Endothelial cell of umbilical vein (primary cell): ENCODE results near the gene TBX15. TPM values are rescaled to one million over a fixed set of nuclear protein-coding genes. Genes with fewer than 3 reads are reported as not detected.

ENCODE experiments used
- BruUV-seq: library from RNA; stranded (reverse); fragments of 400-500 nt; replicated peaks from 2 replicates; lab custom pipeline; 2021; lab: Mats Ljungman, UMichigan
- CTCF ChIA-PET: fragments of 300-600, 350-600 bp; sonication (Branson Sonifier 250); formaldehyde crosslinking; loops from one replicate; lab custom pipeline; 2021; ENCODE audit warnings: antibody characterized with exemption, inconsistent platforms; lab: Charles Lee
- POLR2A ChIA-PET: fragments of 300-600, 350-600 bp; sonication (Branson Sonifier 250); formaldehyde crosslinking; loops from one replicate; lab custom pipeline; 2021; ENCODE audit warnings: antibody characterized with exemption, inconsistent platforms; lab: Charles Lee
- DNase-seq: peaks from one replicate; pipeline ENCODE4 v3.0.0-alpha.2; 2011; ENCODE audit warnings: low read depth, low spot score
- FAIRE-seq: peaks from 2 replicates; lab custom pipeline; 2011; peaks lifted over from hg19 to GRCh38; lab: Jason Lieb, UNC
- H2AFZ ChIP-seq: 2 replicates; pipeline ENCODE4 v1.6.0; 2012; ENCODE audit warnings: low read depth, low read length, control low read depth, inconsistent platforms
- H3K27ac ChIP-seq: 2 replicates; pipeline ENCODE4 v1.5.1; 2011; ENCODE audit warnings: low read depth, mild to moderate bottlenecking, control low read depth, low read length, moderate library complexity; ENCODE audit not compliant: insufficient read depth
- H3K27me3 ChIP-seq, 2 experiments: 2 replicates each; pipeline versions ENCODE4 v1.6.0 to v1.6.1; 2011; ENCODE audit warnings: low read length in 2 of 2, mixed read lengths in 1 of 2; ENCODE audit not compliant: control insufficient read depth in 2 of 2, insufficient read depth in 2 of 2
- H3K36me3 ChIP-seq, 2 experiments: 2 replicates in 1 of 2; 3 replicates in 1 of 2; pipeline ENCODE4 v1.5.1; 2011; ENCODE audit warnings: low read length in 2 of 2, mild to moderate bottlenecking in 1 of 2, moderate library complexity in 1 of 2; ENCODE audit not compliant: control insufficient read depth in 2 of 2, insufficient read depth in 2 of 2; ENCODE audit errors: extremely low read depth in 1 of 2
- H3K4me1 ChIP-seq: 3 replicates; pipeline ENCODE4 v1.5.1; 2011; ENCODE audit warnings: mild to moderate bottlenecking, low read length; ENCODE audit not compliant: control insufficient read depth, insufficient read depth; ENCODE audit errors: extremely low read depth
- H3K4me2 ChIP-seq: 2 replicates; pipeline ENCODE4 v1.6.1; 2011; ENCODE audit warnings: low read length, control low read depth, mixed read lengths; ENCODE audit not compliant: insufficient read depth
- H3K4me3 ChIP-seq, 3 experiments: fragments of 200-600 bp in 1 of 3; sonication (generic), shearing (Covaris generic) in 1 of 3; replicated peaks in 1 of 3; 2 replicates each; pipeline ENCODE4 v1.5.1; 2011 to 2016; ENCODE audit warnings: control low read depth in 3 of 3, low read length in 3 of 3, mild to moderate bottlenecking in 2 of 3, inconsistent platforms in 1 of 3, low read depth in 1 of 3, moderate library complexity in 1 of 3; ENCODE audit not compliant: insufficient read depth in 1 of 3
- H3K79me2 ChIP-seq: 2 replicates; pipeline ENCODE4 v1.6.0; 2012; ENCODE audit warnings: low read length, inconsistent platforms; ENCODE audit not compliant: control insufficient read depth, insufficient read depth
- H3K9ac ChIP-seq: replicated peaks from 2 replicates; pipeline ENCODE3; 2011; ENCODE audit warnings: low read length, control low read depth; ENCODE audit not compliant: insufficient read depth; ENCODE audit errors: extremely low read depth
- H3K9me1 ChIP-seq: replicated peaks from 3 replicates; pipeline ENCODE4 v1.6.0; 2011; ENCODE audit warnings: mild to moderate bottlenecking, low read length; ENCODE audit not compliant: control insufficient read depth, insufficient read depth; ENCODE audit errors: extremely low read depth
- H3K9me3 ChIP-seq: replicated peaks from 2 replicates; pipeline ENCODE4 v1.5.1; 2012; ENCODE audit warnings: low read length, inconsistent platforms; ENCODE audit not compliant: control insufficient read depth, insufficient read depth
- H4K20me1 ChIP-seq: replicated peaks from 2 replicates; pipeline ENCODE3; 2011; ENCODE audit warnings: mild to moderate bottlenecking, low read length; ENCODE audit not compliant: control insufficient read depth, insufficient read depth; ENCODE audit errors: extremely low read depth
- CTCF ChIP-seq, 2 donors: IDR thresholded peaks; 1 replicate in 1 of 2; 2 replicates in 1 of 2; pipeline ENCODE4 v1.5.1; 2011; ENCODE audit warnings: low read length in 2 of 2, mild to moderate bottlenecking in 2 of 2, moderate library complexity in 2 of 2, control low read depth in 1 of 2, inconsistent platforms in 1 of 2, low read depth in 1 of 2; ENCODE audit not compliant: insufficient read depth in 1 of 2; ENCODE audit errors: extremely low read depth in 1 of 2
- EZH2 ChIP-seq: IDR thresholded peaks from 2 replicates; pipeline ENCODE4 v1.6.1; 2012; ENCODE audit warnings: borderline replicate concordance, low read depth, mild to moderate bottlenecking, moderate library complexity, low read length, inconsistent platforms; ENCODE audit not compliant: severe bottlenecking
- FOS ChIP-seq: IDR thresholded peaks from 2 replicates; pipeline ENCODE4 v1.6.1; 2011; ENCODE audit warnings: mild to moderate bottlenecking, low read length, moderate library complexity, borderline replicate concordance; ENCODE audit not compliant: insufficient read depth
- GATA2 ChIP-seq: IDR thresholded peaks from 2 replicates; pipeline ENCODE4 v1.7.0; 2011; ENCODE audit warnings: low read depth, mild to moderate bottlenecking, moderate library complexity, mixed read lengths, low read length; ENCODE audit not compliant: insufficient read length, insufficient read depth
- JUN ChIP-seq: IDR thresholded peaks from 2 replicates; pipeline ENCODE4 v1.6.1; 2011; ENCODE audit warnings: borderline replicate concordance, low read depth; ENCODE audit not compliant: insufficient read length, insufficient read depth
- MAX ChIP-seq: IDR thresholded peaks from 2 replicates; pipeline ENCODE4 v1.6.1; 2011; ENCODE audit not compliant: insufficient read depth, insufficient read length
- MYC ChIP-seq: IDR thresholded peaks from one replicate; pipeline ENCODE4 v1.6.1; 2011; ENCODE audit warnings: mild to moderate bottlenecking, low read depth, low read length
- POLR2A ChIP-seq: IDR thresholded peaks from 2 replicates; pipeline ENCODE4 v1.6.1; 2012; ENCODE audit warnings: low read depth, mild to moderate bottlenecking, control low read depth, low read length
- POLR2AphosphoS5 ChIP-seq: IDR thresholded peaks from 2 replicates; pipeline ENCODE4 v1.6.1; 2012; ENCODE audit warnings: low read depth, mild to moderate bottlenecking, control low read depth, low read length, moderate library complexity; ENCODE audit not compliant: insufficient read depth
- dilution Hi-C: fragments of 300-500 bp; cut with MboI; formaldehyde crosslinking; loops from one replicate; pipeline ENCODE4 v1.15.0; 2019; ENCODE audit warnings: low sequenced_read_pairs; ENCODE audit not compliant: extremely low pct_ligation_motif_present
- intact Hi-C: fragments of 100-400 bp; cut with micrococcal nuclease; formaldehyde crosslinking; loops from one replicate; pipeline ENCODE4 v1.10.0; 2022
- polyA plus RNA-seq, 4 experiments: library from polyadenylated mRNA; depleted of rRNA in 3 of 4; stranded (reverse) in 3 of 4; unstranded in 1 of 4; fragments of >200 nt; gene quantifications; 2 replicates each; pipeline versions ENCODE4 v1.2.1 to v1.2.3, GENCODE V29; 2011 to 2012; ENCODE audit warnings: missing spikeins in 1 of 4
- total RNA-seq: library from RNA; stranded (reverse); gene quantifications from 2 replicates; pipeline ENCODE4 v1.2.3, GENCODE V29; 2021

The TBX15 gene
- total and polyA plus RNA-seq, 2 donors (not counting 3 experiments of a cell fraction or from before 2014, with no cell fraction given) = 0.01 TPM; not detected in 1

- Histone ChIP-seq H4K20me1 (no peaks in the 10 kb centered on the region), H2AFZ (no peak overlapping the region), H3K9me3 (no peaks in the 10 kb centered on the region), H3K27me3 (peaks cover 38 to 46% of the 10 kb centered on the region in 2 experiments), H3K79me2 (no peaks in the 10 kb centered on the region), H3K9me1 (no peaks in the 10 kb centered on the region), H3K4me1 (peaks cover 10% of the 10 kb centered on the region), H3K27ac (no peak overlapping the region), H3K4me2 (no peak overlapping the region), H3K36me3 (no peaks in the 10 kb centered on the region), H3K4me3 (no peak overlapping the region), H3K9ac (no peak overlapping the region)
- CTCF ChIA-PET = interaction anchor here (0.9 to 1.4 kb wide), 2 partner anchors 15 to 857 kb away, joined by 3 to 4 read pairs; no protein-coding TSS in a partner anchor
- TF ChIP-seq MAX (no peak), POLR2A (no peak), FOS (no peak), POLR2AphosphoS5 (no peak), EZH2 (no peak), MYC (no peak), GATA2 (no peak), CTCF (IDR thresholded peaks at IDR 0.05; ENCODE audit: extremely low read depth in 1 of 2, insufficient read depth in 1 of 2, low read depth in 1 of 2, low read length in 2 of 2) (no peak), JUN (no peak)
- FAIRE-seq (no peak), DNase-seq (no peak)
- POLR2A ChIA-PET = no interaction called here
- BruUV-seq = no TSS peak
- intact Hi-C loops (no loop called here), dilution Hi-C loops (no loop called here)
Measured at GRCh38 chr1:119011116-119011515, 23.0 kb upstream of the TBX15 start.
